ENCODE data around the gene RPTOR. TPM values are rescaled to one million over a fixed set of nuclear protein-coding genes. Genes with fewer than 3 reads are reported as not detected.

Gene RPTOR
- total and polyA plus RNA-seq, 2 donors (not counting 3 experiments of a cell fraction or from before 2014, with no cell fraction given) = 10.7 to 41.8 TPM

DNA sequence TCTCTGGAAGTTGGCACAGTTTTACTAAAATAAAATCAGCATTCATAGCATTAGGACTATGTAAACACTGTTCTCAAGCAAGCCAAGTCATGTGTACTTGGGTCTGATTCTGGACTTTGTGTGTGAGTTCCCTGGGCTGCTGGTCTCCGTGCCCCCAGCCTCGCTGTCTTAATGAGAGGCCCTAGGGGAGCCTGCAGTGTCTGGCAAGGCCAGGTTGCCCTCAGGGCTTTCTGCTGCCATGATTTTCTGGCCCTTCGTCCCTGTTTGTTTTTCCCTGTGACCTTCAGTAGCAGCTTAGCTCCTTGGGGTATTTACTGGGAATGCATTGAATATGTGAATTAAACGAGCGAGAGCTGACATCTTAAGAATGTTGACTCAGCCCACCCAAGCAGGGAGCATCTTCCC is 161.8 kb downstream of the RPTOR start:
- no peak overlapping the region for H3K4me2 ChIP-seq (ENCODE audit: insufficient read depth, low read length)
- H3K27me3 ChIP-seq (ENCODE audit: control insufficient read depth in 2 of 2, insufficient read depth in 2 of 2, low read length in 2 of 2) = no peaks in the 10 kb centered on the region
- TF ChIP-seq GATA2 (IDR thresholded peaks at IDR 0.05; ENCODE audit: insufficient read depth, insufficient read length, low read depth, low read length) = no peak
- TF ChIP-seq JUN (IDR thresholded peaks at IDR 0.05; ENCODE audit: borderline replicate concordance, insufficient read depth, insufficient read length, low read depth) = no peak
- TF ChIP-seq POLR2AphosphoS5 (IDR thresholded peaks at IDR 0.05; ENCODE audit: insufficient read depth, low read depth, low read length) = no peak
- TF ChIP-seq MYC (IDR thresholded peaks at IDR 0.05; ENCODE audit: low read depth, low read length) = no peak
- no peak for TF ChIP-seq FOS (IDR thresholded peaks at IDR 0.05; ENCODE audit: borderline replicate concordance, insufficient read depth, low read length)
- no peak for TF ChIP-seq EZH2 (IDR thresholded peaks at IDR 0.05; ENCODE audit: borderline replicate concordance, low read depth, low read length, severe bottlenecking)
- TF ChIP-seq, protein P1, sequence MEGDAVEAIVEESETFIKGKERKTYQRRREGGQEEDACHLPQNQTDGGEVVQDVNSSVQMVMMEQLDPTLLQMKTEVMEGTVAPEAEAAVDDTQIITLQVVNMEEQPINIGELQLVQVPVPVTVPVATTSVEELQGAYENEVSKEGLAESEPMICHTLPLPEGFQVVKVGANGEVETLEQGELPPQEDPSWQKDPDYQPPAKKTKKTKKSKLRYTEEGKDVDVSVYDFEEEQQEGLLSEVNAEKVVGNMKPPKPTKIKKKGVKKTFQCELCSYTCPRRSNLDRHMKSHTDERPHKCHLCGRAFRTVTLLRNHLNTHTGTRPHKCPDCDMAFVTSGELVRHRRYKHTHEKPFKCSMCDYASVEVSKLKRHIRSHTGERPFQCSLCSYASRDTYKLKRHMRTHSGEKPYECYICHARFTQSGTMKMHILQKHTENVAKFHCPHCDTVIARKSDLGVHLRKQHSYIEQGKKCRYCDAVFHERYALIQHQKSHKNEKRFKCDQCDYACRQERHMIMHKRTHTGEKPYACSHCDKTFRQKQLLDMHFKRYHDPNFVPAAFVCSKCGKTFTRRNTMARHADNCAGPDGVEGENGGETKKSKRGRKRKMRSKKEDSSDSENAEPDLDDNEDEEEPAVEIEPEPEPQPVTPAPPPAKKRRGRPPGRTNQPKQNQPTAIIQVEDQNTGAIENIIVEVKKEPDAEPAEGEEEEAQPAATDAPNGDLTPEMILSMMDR (IDR thresholded peaks at IDR 0.05; ENCODE audit: extremely low read depth in 1 of 2, insufficient read depth in 1 of 2, low read depth in 1 of 2, low read length in 2 of 2) = no peak
- no peak for TF ChIP-seq POLR2A (IDR thresholded peaks at IDR 0.05; ENCODE audit: low read depth, low read length)
- TF ChIP-seq, protein P2, sequence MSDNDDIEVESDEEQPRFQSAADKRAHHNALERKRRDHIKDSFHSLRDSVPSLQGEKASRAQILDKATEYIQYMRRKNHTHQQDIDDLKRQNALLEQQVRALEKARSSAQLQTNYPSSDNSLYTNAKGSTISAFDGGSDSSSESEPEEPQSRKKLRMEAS (IDR thresholded peaks at IDR 0.05; ENCODE audit: insufficient read depth, insufficient read length) = no peak
- H3K9me1 ChIP-seq (replicated peaks; ENCODE audit: control insufficient read depth, extremely low read depth, insufficient read depth, low read length) = no peaks in the 10 kb centered on the region
- peaks cover 0 to 6% of the 10 kb centered on the region in 2 experiments for H3K36me3 ChIP-seq (ENCODE audit: control insufficient read depth in 2 of 2, extremely low read depth in 1 of 2, insufficient read depth in 2 of 2, low read length in 2 of 2)
- H3K79me2 ChIP-seq (ENCODE audit: control insufficient read depth, insufficient read depth, low read length) = no peaks in the 10 kb centered on the region
- POLR2A ChIA-PET = no interaction called here
- no peak overlapping the region for H3K27ac ChIP-seq (ENCODE audit: insufficient read depth, low read depth, low read length)
- H4K20me1 ChIP-seq (replicated peaks; ENCODE audit: control insufficient read depth, extremely low read depth, insufficient read depth, low read length) = no peaks in the 10 kb centered on the region
- FAIRE-seq (no peak), DNase-seq (ENCODE audit: low read depth, low spot score) (no peak)
- no peaks in the 10 kb centered on the region for H3K9me3 ChIP-seq (replicated peaks; ENCODE audit: control insufficient read depth, insufficient read depth, low read length)
- CTCF ChIA-PET = no interaction called here
- BruUV-seq (replicated peaks) = no TSS peak
- no peak overlapping the region for H2AFZ ChIP-seq (ENCODE audit: low read depth, low read length)
- H3K4me1 ChIP-seq (ENCODE audit: control insufficient read depth, extremely low read depth, insufficient read depth, low read length) = no peaks in the 10 kb centered on the region
- H3K4me3 ChIP-seq (replicated peaks in 1 of 3; ENCODE audit: insufficient read depth in 1 of 3, low read depth in 1 of 3, low read length in 3 of 3) = no peak overlapping the region
- no peak overlapping the region for H3K9ac ChIP-seq (replicated peaks; ENCODE audit: extremely low read depth, insufficient read depth, low read length)
- dilution Hi-C loops (cut with MboI; ENCODE audit: extremely low pct_ligation_motif_present, low sequenced_read_pairs) (no loop called here), intact Hi-C loops (cut with micrococcal nuclease) (no loop called here)

Data from endothelial cell of umbilical vein (primary cell).